Coronary artery (tissue), 2 donors: ENCODE measurements around the gene DPYSL5.

Experiments
- DNase-seq: peaks from one replicate; pipeline ENCODE4 v3.0.0-alpha.2; 2017; ENCODE audit warnings: low spot score
- H3K27ac ChIP-seq, 2 donors: fragments of 200-600 bp; sonication (generic); one replicate each; pipeline ENCODE4 v1.5.1; 2016 to 2019
- H3K4me3 ChIP-seq: fragments of 200-600 bp; sonication (generic); 2 replicates; pipeline ENCODE4 v1.5.1; 2016; ENCODE audit warnings: mild to moderate bottlenecking, moderate library complexity
- TF ChIP-seq, protein P1 (sequence below): fragments of 200-600 bp; sonication (generic); IDR thresholded peaks from one replicate; pipeline ENCODE4 v1.5.1; 2019; ENCODE audit warnings: antibody characterized with exemption

DPYSL5 gene

DNA sequence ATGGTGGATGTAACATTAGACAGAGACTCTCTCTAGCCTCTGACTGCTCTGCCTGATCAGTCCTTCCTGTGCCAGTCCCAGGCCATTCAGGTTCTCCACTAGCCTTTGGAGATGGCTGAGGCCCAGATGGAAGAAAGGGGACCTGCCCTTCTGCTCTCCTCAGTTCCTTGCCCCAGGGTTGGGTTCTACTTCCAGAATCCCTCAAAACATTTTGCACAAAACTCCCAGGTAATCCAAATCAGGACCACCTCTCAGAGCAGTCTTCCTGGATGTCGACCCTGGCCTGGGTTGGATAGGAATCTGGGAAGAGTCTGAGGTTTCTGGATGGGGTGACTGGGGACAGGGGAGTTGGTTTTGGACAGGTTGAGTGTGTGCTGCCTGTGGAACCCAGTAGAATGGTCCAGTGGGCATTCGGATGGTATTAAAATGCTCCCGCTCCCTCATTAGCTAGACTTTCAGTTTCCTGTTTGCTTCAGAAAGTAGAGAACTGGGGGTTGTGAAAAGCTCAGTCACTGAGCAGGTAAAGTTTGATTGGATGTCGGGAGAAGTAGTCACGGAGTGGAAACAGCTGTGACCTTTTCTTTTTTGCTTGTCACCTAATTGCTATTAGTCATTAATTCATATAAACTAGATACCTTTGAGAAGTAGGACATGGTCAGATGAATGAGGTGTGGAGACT lies 37.9 kb downstream of the DPYSL5 start:
- DNase-seq = no peak
- TF ChIP-seq, protein P1, sequence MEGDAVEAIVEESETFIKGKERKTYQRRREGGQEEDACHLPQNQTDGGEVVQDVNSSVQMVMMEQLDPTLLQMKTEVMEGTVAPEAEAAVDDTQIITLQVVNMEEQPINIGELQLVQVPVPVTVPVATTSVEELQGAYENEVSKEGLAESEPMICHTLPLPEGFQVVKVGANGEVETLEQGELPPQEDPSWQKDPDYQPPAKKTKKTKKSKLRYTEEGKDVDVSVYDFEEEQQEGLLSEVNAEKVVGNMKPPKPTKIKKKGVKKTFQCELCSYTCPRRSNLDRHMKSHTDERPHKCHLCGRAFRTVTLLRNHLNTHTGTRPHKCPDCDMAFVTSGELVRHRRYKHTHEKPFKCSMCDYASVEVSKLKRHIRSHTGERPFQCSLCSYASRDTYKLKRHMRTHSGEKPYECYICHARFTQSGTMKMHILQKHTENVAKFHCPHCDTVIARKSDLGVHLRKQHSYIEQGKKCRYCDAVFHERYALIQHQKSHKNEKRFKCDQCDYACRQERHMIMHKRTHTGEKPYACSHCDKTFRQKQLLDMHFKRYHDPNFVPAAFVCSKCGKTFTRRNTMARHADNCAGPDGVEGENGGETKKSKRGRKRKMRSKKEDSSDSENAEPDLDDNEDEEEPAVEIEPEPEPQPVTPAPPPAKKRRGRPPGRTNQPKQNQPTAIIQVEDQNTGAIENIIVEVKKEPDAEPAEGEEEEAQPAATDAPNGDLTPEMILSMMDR = no peak
- no peak overlapping the region for H3K27ac ChIP-seq

DNA sequence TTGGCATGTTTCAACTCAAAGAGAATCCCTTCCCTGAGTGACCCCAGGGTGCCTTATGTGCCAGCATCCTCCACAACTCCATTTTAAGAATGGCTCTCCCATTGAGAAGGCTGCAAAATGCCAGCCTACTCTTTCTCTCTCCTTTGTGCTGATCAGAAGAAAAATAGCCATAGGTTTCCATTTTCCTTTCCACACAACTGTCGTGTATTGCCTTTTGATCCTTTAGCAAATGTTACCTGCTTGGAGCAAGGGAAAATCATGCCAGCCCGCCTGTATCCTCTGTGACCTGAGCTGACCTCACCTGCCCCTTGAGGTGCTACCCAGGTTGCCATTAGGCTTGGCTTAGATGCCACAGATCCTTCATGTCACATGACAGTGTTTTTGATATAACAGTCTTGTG lies 38.8 kb downstream of the DPYSL5 start:
- TF ChIP-seq, protein P1 = no peak
- no peak overlapping the region for H3K27ac ChIP-seq
- H3K4me3 ChIP-seq = no peak overlapping the region
- no peak for DNase-seq

More for the DNA sequence above, 37.9 kb downstream of the DPYSL5 start:
- H3K4me3 ChIP-seq = no peak overlapping the region

- no peak for DNase-seq
- H3K27ac ChIP-seq = no peak overlapping the region
- TF ChIP-seq, protein P1 = no peak
- H3K4me3 ChIP-seq = no peak overlapping the region
These were observed 39.2 kb downstream of the DPYSL5 start for GRCh38 chr2:26887151-26887550.

- H3K4me3 ChIP-seq = no peak overlapping the region
- TF ChIP-seq, protein P1 = no peak
- H3K27ac ChIP-seq = no peak overlapping the region
- no peak for DNase-seq
These were observed 41.9 kb downstream of the DPYSL5 start for GRCh38 chr2:26889796-26890195.

DNA sequence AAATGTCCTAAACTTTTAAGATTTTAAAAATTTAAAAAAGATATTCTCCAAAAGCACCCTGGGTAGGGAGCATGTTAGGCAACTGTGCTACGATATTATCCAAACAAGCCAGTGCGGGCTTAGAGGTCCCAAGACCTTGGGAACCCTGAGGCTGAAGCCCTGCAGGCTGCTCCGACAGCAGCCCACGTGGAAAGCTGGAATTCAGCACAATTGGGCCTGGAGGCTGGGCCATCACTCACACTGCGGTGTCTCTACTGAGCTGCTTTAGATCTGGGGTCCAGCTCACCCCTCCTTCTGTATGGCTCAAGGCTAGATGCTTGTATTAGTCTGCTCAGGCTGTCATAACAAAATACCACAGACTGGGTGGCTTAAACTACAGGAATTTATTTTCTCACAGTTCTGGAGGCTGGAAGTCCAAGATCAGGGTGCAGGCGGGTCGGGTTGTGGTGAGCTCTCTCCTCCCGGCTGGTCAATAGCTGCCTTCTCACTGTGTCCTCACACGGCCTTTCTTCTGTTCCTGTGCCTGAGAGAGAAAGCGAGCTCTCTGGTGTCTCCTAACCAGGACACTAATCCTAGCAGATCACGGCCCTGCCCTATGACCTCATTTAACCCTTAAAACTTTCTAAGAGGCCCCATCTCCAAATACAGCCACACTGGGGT lies 42.5 kb downstream of the DPYSL5 start:
- TF ChIP-seq, protein P1 = no peak
- DNase-seq = no peak
- no peak overlapping the region for H3K4me3 ChIP-seq
- H3K27ac ChIP-seq = no peak overlapping the region

GRCh38 chr2:26892133-26892532 lies 44.2 kb downstream of the DPYSL5 start:
- no peak overlapping the region for H3K4me3 ChIP-seq
- TF ChIP-seq, protein P1 = no peak
- no peak for DNase-seq
- no peak overlapping the region for H3K27ac ChIP-seq
